Parathyroid adenoma (tissue), 2 donors: ENCODE measurements around the gene DEK.

ENCODE experiments used
- H2AFZ ChIP-seq: fragments of 300-600 bp; sonication (generic); one replicate; pipeline ENCODE4 v1.7.0; 2017; ENCODE audit warnings: antibody characterized with exemption, mild to moderate bottlenecking
- H3K27ac ChIP-seq: fragments of 300-600 bp; sonication (generic); one replicate; pipeline ENCODE4 v1.7.0; 2017
- H3K27me3 ChIP-seq: fragments of 300-600 bp; sonication (generic); one replicate; pipeline ENCODE4 v1.7.0; 2017; ENCODE audit warnings: low read length; ENCODE audit not compliant: control insufficient read depth, insufficient read depth
- H3K36me3 ChIP-seq: fragments of 300-600 bp; sonication (generic); one replicate; pipeline ENCODE4 v1.7.0; 2017; ENCODE audit warnings: low read length; ENCODE audit not compliant: control insufficient read depth, insufficient read depth
- H3K4me1 ChIP-seq: fragments of 300-600 bp; sonication (generic); one replicate; pipeline ENCODE4 v1.7.0; 2017; ENCODE audit warnings: control low read depth
- H3K4me2 ChIP-seq: fragments of 300-600 bp; sonication (generic); one replicate; pipeline ENCODE4 v1.7.0; 2017; ENCODE audit warnings: low read length
- H3K4me3 ChIP-seq: fragments of 300-600 bp; sonication (generic); one replicate; pipeline ENCODE4 v1.7.0; 2017; ENCODE audit warnings: low read depth, low read length
- H3K79me2 ChIP-seq: fragments of 300-600 bp; sonication (generic); one replicate; pipeline ENCODE4 v1.7.0; 2017; ENCODE audit warnings: control low read depth
- H3K9ac ChIP-seq: fragments of 300-600 bp; sonication (generic); one replicate; pipeline ENCODE4 v1.7.0; 2017; ENCODE audit warnings: mild to moderate bottlenecking
- H3K9me3 ChIP-seq: fragments of 300-600 bp; sonication (generic); one replicate; pipeline ENCODE4 v1.7.0; 2017; ENCODE audit warnings: low read length; ENCODE audit not compliant: control insufficient read depth
- TF ChIP-seq, protein P1 (sequence below): fragments of 300-600 bp; sonication (generic); IDR thresholded peaks from one replicate; pipeline ENCODE4 v1.7.0; 2017; ENCODE audit warnings: antibody characterized with exemption, mild to moderate bottlenecking
- donor health status: primary hyperparathyroidism.

The DEK gene

DNA sequence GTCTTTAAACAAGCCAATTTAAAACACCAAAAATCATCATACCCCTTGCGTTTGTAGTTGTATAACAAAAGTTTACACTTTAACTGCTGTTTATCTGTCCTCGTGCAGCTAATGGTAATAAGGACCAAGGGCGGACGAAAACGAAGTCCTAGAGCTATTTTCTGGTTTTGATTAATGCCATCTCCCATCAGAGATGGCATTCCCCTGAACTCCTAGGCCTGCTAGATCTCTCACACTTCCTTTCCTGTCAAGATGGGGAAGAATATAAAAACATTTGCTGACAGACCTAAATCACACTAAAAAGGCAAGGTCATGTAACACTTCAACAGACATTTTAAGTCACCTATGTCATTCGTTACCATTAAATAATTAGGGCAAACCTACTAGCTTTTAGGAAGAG, 9.5 kb downstream of the DEK start:
- no peaks in the 10 kb centered on the region for H3K27me3 ChIP-seq
- H3K4me2 ChIP-seq: no peak overlapping the region
- no peaks in the 10 kb centered on the region for H3K9me3 ChIP-seq
- TF ChIP-seq, protein P1, sequence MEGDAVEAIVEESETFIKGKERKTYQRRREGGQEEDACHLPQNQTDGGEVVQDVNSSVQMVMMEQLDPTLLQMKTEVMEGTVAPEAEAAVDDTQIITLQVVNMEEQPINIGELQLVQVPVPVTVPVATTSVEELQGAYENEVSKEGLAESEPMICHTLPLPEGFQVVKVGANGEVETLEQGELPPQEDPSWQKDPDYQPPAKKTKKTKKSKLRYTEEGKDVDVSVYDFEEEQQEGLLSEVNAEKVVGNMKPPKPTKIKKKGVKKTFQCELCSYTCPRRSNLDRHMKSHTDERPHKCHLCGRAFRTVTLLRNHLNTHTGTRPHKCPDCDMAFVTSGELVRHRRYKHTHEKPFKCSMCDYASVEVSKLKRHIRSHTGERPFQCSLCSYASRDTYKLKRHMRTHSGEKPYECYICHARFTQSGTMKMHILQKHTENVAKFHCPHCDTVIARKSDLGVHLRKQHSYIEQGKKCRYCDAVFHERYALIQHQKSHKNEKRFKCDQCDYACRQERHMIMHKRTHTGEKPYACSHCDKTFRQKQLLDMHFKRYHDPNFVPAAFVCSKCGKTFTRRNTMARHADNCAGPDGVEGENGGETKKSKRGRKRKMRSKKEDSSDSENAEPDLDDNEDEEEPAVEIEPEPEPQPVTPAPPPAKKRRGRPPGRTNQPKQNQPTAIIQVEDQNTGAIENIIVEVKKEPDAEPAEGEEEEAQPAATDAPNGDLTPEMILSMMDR: no peak
- H3K4me1 ChIP-seq: no peaks in the 10 kb centered on the region
- H3K36me3 ChIP-seq: no peaks in the 10 kb centered on the region
- H3K9ac ChIP-seq: no peak overlapping the region
- no peak overlapping the region for H3K4me3 ChIP-seq
- H3K79me2 ChIP-seq: peaks cover 14% of the 10 kb centered on the region
- no peak overlapping the region for H2AFZ ChIP-seq
- H3K27ac ChIP-seq: no peak overlapping the region

DNA sequence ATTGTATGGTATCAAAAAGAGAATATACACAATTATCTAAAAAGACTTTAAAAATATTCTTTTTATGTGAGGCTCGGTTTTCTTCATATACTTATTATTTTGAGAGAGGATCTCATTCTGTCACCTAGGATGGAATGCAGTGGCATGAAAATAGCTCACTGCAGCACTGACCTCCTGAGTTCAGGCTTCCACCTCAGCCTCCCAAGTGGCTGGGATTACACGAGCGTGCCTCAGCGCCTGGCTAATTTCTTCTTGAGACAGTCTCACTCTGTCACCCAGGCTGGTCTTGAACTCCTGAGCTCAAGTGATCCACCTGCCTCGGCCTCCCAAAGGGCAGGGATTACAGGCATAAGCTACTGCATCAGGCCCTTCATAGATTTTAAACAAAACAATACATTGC, 10.7 kb downstream of the DEK start:
- H3K27me3 ChIP-seq: no peaks in the 10 kb centered on the region
- no peak overlapping the region for H3K27ac ChIP-seq
- TF ChIP-seq, protein P1: no peak
- H3K9me3 ChIP-seq: no peaks in the 10 kb centered on the region
- no peak overlapping the region for H3K4me2 ChIP-seq
- H3K9ac ChIP-seq: no peak overlapping the region
- peaks cover 10% of the 10 kb centered on the region for H3K79me2 ChIP-seq
- H3K36me3 ChIP-seq: no peaks in the 10 kb centered on the region
- H2AFZ ChIP-seq: no peak overlapping the region
- H3K4me3 ChIP-seq: no peak overlapping the region
- H3K4me1 ChIP-seq: no peaks in the 10 kb centered on the region

DNA sequence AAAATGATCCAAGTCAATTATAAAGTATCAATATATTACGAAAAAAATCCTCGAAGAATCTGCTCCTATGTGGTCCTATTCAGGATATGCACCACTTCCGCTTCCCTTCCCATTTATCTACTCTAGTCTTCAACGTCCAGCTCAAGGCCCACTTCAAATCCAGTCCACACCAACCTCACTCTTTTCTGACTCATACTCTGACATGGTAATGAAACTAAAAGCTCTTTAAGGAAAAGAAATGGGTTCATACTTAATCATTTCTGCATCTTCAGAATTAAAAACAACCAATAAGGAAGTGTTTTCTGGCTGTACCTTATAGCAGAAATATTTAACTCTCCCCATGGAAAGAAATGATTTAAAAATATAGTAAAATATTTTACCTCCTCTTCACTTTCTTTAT, 15.1 kb downstream of the DEK start:
- H3K9ac ChIP-seq: no peak overlapping the region
- H3K36me3 ChIP-seq: no peaks in the 10 kb centered on the region
- H3K4me2 ChIP-seq: no peak overlapping the region
- peaks cover 4% of the 10 kb centered on the region for H3K79me2 ChIP-seq
- H3K27ac ChIP-seq: no peak overlapping the region
- H2AFZ ChIP-seq: no peak overlapping the region
- no peak overlapping the region for H3K4me3 ChIP-seq
- no peaks in the 10 kb centered on the region for H3K9me3 ChIP-seq
- no peaks in the 10 kb centered on the region for H3K4me1 ChIP-seq
- TF ChIP-seq, protein P1: no peak
- no peaks in the 10 kb centered on the region for H3K27me3 ChIP-seq

DNA sequence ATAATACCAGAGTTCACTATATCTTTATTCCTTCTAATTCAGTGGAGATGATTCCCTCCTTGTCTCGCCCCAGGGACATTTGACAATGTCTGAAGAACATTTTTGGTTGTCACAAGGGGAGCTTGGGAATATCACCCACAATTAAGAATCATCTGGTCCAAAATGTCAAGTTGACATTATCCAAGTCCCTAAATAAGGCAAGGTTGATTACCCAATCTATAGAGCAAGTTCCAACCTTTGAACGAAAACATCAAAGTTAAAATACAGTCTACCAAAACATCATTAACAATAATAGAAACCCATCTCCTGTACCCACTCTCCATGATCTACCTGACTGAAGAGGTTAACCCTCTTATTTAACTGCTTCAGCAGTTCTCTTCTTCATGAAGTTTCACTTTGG, 15.6 kb downstream of the DEK start:
- Histone ChIP-seq H3K4me2 (no peak overlapping the region), H3K9me3 (no peaks in the 10 kb centered on the region), H3K36me3 (no peaks in the 10 kb centered on the region), H3K27ac (no peak overlapping the region), H3K4me1 (no peaks in the 10 kb centered on the region), H3K9ac (no peak overlapping the region), H2AFZ (no peak overlapping the region), H3K79me2 (peaks cover 4% of the 10 kb centered on the region), H3K4me3 (no peak overlapping the region), H3K27me3 (no peaks in the 10 kb centered on the region)
- TF ChIP-seq, protein P1: no peak

DNA sequence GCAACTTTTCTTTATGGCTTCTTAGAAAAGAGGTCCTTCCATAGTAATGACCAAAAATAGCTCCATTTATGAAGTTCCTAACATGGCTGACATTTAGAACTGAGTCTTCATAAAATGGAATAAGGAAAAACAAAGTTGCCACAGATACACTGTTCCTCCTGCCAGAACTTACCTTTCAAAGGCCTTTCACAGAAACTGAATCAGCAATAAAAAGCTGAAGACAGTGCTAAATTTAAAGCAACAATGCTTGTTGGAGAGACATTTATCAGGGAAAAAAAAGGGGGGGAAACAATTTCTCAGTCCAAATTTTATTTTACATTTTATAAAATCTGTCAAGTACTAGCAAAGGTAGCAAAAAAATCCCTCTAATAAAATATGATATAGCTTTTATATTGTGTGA, 17.3 kb downstream of the DEK start:
- Histone ChIP-seq H3K9me3 (no peaks in the 10 kb centered on the region), H3K27ac (no peak overlapping the region), H2AFZ (no peak overlapping the region), H3K36me3 (no peaks in the 10 kb centered on the region), H3K9ac (no peak overlapping the region), H3K4me1 (no peaks in the 10 kb centered on the region), H3K4me3 (no peak overlapping the region), H3K79me2 (peaks cover 12% of the 10 kb centered on the region), H3K4me2 (no peak overlapping the region), H3K27me3 (no peaks in the 10 kb centered on the region)
- TF ChIP-seq, protein P1: no peak
